Peyer's patch (tissue), 4 donors: ENCODE data around the gene KLF13.

Experiments used
- POLR2A ChIP-seq, 2 donors: fragments of 450-650 bp; IDR thresholded peaks; one replicate each; pipeline ENCODE4 v1.5.1; 2017; ENCODE audit warnings: antibody characterized with exemption in 2 of 2, mild to moderate bottlenecking in 2 of 2, moderate library complexity in 2 of 2
- TF ChIP-seq, protein P1 (sequence below), 6 experiments: fragments of 450-650 bp in 4 of 6; fragments of 200-600 bp in 2 of 6; sonication (generic) in 1 of 6; IDR thresholded peaks; one replicate each; pipeline ENCODE4 v1.5.1; 2017 to 2019; ENCODE audit warnings: antibody characterized with exemption in 6 of 6, mild to moderate bottlenecking in 3 of 6, moderate library complexity in 1 of 6

DNA sequence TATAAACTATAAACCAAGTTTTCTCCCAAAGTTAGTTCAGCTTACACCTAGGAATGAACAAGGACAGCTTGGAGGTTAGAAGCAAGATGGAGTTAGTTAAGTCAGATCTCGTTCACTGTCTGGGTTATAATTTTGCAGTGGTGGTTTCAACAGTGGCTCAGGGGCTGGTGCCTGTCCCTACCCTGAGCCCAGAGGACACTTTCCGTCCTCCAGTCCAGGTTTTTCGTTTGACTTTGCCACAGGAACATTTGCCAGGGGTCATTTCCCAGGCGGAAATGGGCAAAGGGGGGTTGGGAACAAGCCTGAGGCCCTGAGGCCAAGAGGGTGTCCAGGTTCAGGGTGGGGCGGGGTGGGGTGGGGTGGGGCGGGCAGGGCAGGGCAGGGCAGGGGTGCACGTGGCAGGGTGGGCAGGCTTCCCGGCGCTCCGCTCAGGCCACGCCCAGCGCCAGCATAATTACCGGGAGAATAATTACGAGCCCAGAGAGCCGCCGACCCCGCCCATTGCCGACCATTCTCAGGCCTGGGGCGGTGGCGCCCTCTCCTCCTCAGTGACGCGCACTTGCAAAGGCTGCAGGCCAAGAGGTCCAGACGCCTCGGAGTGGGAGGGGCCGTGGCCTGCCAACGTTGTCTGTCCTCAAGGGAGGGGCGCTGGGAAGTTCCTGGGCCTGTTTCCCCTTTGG is 70.4 kb downstream of the KLF13 start:
- TF ChIP-seq, protein P1, sequence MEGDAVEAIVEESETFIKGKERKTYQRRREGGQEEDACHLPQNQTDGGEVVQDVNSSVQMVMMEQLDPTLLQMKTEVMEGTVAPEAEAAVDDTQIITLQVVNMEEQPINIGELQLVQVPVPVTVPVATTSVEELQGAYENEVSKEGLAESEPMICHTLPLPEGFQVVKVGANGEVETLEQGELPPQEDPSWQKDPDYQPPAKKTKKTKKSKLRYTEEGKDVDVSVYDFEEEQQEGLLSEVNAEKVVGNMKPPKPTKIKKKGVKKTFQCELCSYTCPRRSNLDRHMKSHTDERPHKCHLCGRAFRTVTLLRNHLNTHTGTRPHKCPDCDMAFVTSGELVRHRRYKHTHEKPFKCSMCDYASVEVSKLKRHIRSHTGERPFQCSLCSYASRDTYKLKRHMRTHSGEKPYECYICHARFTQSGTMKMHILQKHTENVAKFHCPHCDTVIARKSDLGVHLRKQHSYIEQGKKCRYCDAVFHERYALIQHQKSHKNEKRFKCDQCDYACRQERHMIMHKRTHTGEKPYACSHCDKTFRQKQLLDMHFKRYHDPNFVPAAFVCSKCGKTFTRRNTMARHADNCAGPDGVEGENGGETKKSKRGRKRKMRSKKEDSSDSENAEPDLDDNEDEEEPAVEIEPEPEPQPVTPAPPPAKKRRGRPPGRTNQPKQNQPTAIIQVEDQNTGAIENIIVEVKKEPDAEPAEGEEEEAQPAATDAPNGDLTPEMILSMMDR (IDR thresholded peaks at IDR 0.05) = peak in 1 of 6 experiments; percentile 29
- TF ChIP-seq POLR2A (IDR thresholded peaks at IDR 0.05) = no peak
